Mucosa of rectum (tissue), 2 donors: ENCODE results near the gene MIP.
"Not testable (repeated sequence)": the region's sequence is repeated elsewhere in the genome, so short reads cannot be mapped to it uniquely, and the experiment has no call there.

Experiments used
- H3K27ac ChIP-seq, 2 donors: one replicate each; pipeline ENCODE4 v1.7.0; 2013; ENCODE audit warnings: inconsistent platforms in 2 of 2, low read depth in 2 of 2, low read length in 2 of 2
- H3K27me3 ChIP-seq, 2 donors: one replicate each; pipeline ENCODE4 v1.7.0; 2013; ENCODE audit warnings: low read length in 2 of 2; ENCODE audit not compliant: control insufficient read depth in 2 of 2, insufficient read depth in 2 of 2
- H3K36me3 ChIP-seq, 2 donors: one replicate each; pipeline ENCODE4 v1.7.0; 2013; ENCODE audit warnings: low read length in 2 of 2; ENCODE audit not compliant: control insufficient read depth in 2 of 2, insufficient read depth in 2 of 2
- H3K4me1 ChIP-seq, 2 donors: one replicate each; pipeline ENCODE4 v1.7.0; 2013; ENCODE audit warnings: low read length in 2 of 2, mild to moderate bottlenecking in 1 of 2; ENCODE audit not compliant: control insufficient read depth in 2 of 2, insufficient read depth in 2 of 2
- H3K4me3 ChIP-seq, 2 donors: one replicate each; pipeline ENCODE4 v1.7.0; 2013; ENCODE audit warnings: low read length in 2 of 2
- H3K9ac ChIP-seq, 2 donors: one replicate each; pipeline ENCODE4 v1.7.0; 2013; ENCODE audit warnings: low read length in 2 of 2, low read depth in 1 of 2, mild to moderate bottlenecking in 1 of 2
- H3K9me3 ChIP-seq, 2 donors: one replicate each; pipeline ENCODE4 v1.7.0; 2013; ENCODE audit warnings: low read length in 2 of 2; ENCODE audit not compliant: control insufficient read depth in 2 of 2
- donor health status: healthy.
- donor health status: Normal muscosa, but diverticular disease.

Gene MIP

DNA sequence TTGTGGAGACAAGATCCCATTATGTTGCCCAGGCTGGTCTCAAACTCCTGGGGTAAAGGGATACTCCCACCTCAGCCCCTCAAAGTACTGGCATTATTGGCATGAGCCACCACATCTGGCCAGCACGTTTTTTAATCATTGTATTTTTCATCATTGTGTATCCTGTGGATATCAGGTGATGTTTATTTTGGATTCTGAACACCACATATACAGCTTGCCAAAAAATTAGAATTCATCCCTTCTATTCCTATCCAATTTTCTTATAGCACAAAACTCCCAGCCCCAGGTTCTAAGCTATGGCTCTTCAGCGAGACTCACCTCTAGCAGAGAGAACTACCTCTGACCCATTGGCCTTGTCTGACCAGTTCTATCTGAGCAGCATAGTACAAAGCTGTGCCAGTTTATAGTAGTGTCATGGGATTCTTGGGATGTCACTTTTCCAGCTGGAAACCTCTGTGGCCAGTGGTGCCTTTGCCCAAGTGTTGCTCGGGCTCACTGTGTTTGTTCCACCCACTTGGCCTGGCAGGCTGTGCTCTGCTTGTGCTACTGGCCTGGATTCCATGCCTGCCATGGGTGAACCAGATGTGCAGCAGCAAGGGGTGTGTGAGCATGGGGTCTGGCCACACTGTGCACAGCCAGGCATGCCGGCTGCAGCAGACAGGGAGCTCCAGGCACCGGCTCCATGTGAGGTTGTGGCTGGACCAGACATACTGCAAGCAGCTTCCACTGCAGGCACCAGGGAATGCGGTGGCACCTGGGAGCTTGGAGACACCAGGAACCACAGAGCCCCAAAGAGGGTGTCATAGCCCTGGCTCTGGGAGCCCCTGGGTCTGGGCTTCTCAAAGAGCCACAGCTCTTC lies 42.4 kb downstream of the MIP start:
- H3K27me3 ChIP-seq = no peaks in the 10 kb centered on the region

GRCh38 chr12:56410768-56411167 lies 43.7 kb downstream of the MIP start:
- H3K9me3 ChIP-seq = no peaks in the 10 kb centered on the region
- no peak overlapping the region for H3K27ac ChIP-seq
- H3K4me1 ChIP-seq = no peaks in the 10 kb centered on the region
- no peaks in the 10 kb centered on the region for H3K27me3 ChIP-seq
- no peak overlapping the region for H3K9ac ChIP-seq
- no peaks in the 10 kb centered on the region for H3K36me3 ChIP-seq
- no peak overlapping the region for H3K4me3 ChIP-seq

More for the DNA sequence above, 42.4 kb downstream of the MIP start:
- Histone ChIP-seq H3K36me3 (no peaks in the 10 kb centered on the region), H3K27ac (no peak overlapping the region), H3K9me3 (no peaks in the 10 kb centered on the region), H3K9ac (no peak overlapping the region), H3K4me3 (no peak overlapping the region), H3K4me1 (no peaks in the 10 kb centered on the region)

DNA sequence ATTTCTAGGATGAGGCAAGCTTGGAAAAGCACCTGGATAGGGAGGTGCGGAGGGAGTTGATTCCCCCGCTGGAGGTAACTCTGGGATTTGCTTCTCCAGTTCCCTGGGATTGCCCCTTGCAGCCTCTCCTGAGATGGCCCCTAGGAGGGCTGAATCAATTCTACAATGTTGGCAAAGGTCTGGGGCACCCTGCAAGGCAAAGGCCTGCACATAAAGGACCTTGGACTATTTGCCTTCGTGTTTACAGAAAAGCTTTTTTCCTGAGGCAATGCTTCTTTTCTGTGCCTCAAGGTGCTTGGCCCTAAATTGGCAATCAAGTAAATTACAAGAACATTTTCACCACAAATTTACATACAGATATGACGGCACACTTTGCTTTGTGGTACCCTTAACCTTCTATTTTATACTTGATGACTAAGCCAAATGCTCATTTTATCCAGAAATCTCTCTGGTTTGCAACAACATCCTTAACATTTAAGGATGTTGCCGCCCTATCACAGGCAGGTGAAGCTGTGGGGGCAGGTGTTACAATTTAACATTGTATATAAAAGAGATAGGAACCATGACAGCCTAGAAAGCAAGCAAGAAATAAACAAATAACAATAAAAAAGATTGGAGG lies 45.5 kb downstream of the MIP start:
- no peaks in the 10 kb centered on the region for H3K36me3 ChIP-seq
- H3K4me1 ChIP-seq = no peaks in the 10 kb centered on the region
- no peak overlapping the region for H3K4me3 ChIP-seq
- H3K9me3 ChIP-seq = no peaks in the 10 kb centered on the region
- H3K9ac ChIP-seq = no peak overlapping the region
- no peaks in the 10 kb centered on the region for H3K27me3 ChIP-seq
- no peak overlapping the region for H3K27ac ChIP-seq

DNA sequence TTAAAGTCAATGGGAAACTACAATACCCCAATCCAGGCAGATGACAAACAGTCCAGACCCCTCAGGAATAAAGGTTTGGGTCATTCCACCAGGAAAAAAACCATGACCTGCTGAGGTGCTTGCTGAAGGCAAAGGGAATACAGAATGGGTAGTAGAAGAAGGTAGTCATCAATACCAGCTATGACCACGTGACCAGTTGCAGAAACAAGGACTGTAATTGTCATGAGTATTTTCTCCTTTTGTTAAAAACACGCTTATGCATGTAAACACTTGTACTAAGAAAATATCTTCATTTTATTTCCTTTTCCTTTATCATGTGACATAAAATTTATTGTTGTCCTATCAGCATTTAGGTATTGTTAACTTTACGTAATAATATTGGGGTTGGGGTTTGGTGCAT lies 50.2 kb downstream of the MIP start:
- H3K4me3 ChIP-seq, H3K4me1 ChIP-seq, H3K9ac ChIP-seq, H3K27me3 ChIP-seq, H3K36me3 ChIP-seq, H3K27ac ChIP-seq, H3K9me3 ChIP-seq: not testable (repeated sequence)

DNA sequence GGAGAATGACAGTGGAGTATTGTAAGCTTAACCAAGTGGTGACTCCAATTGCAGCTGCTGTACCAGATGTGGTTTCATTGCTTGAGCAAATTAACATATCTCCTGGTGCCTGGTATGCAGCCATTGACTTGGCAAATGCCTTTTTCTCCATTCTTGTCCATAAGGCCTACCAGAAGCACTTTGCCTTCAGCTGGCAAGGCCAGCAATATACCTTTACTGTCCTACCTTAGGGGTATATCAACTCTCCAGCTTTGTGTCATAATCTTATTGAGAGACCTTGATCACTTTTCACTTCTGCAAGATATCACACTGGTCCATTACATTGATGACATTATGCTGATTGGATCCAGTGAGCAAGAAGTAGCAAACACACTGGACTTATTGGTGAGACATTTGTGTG lies 52.8 kb downstream of the MIP start:
- H3K9ac ChIP-seq, H3K4me1 ChIP-seq, H3K27ac ChIP-seq, H3K27me3 ChIP-seq, H3K36me3 ChIP-seq, H3K4me3 ChIP-seq, H3K9me3 ChIP-seq: not testable (repeated sequence)

GRCh38 chr12:56401125-56401524 lies 53.3 kb downstream of the MIP start:
- not testable (repeated sequence) for H3K9me3 ChIP-seq, H3K36me3 ChIP-seq, H3K4me1 ChIP-seq, H3K4me3 ChIP-seq, H3K27ac ChIP-seq, H3K27me3 ChIP-seq, H3K9ac ChIP-seq
